NCI-H2081 (cell line): Measurements from ENCODE around the gene PRPS1.
A peak's percentile ranks its signal among the peaks of the same experiment; 100 is the strongest.
"Not testable (repeated sequence)": the region's sequence is repeated elsewhere in the genome, so short reads cannot be mapped to it uniquely, and the experiment has no call there.

Source experiments
- DNase-seq, 2 experiments: peaks; one replicate each; lab custom pipeline; 2025; lab: John Stamatoyannopoulos, UW

Gene PRPS1

DNA sequence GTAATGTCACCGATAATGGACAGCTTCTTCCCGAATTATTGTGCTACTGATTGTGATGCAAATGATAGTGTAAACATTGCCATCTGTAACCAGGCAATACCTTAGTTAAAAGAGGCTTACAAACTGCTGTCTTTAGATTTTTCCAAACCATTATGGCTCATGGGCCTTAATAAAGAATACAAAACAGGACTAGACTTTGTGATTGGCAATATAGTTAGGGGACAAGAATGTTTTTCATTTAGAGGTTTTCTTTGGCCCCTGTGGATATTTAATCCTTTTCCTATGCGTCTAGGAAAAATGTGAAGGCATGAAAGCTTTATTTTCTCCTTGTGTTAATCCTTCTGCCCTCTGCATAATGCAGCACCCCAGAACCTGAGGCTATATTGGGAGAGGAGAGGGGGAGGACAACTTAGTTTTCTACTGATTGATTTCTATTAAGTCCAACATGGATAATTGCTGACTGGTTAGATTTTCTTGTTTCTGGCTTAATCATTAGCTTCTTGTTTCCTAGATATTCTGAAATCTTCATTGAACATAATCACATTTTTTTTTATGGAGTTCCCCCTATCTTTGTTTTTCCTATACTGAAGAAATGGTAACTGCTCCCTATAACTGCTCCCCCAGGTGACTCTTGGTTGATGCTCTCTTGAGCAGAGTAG, 1.9 kb downstream of the PRPS1 start:
- peak in 1 of 2 experiments; percentile 24 for DNase-seq

DNA sequence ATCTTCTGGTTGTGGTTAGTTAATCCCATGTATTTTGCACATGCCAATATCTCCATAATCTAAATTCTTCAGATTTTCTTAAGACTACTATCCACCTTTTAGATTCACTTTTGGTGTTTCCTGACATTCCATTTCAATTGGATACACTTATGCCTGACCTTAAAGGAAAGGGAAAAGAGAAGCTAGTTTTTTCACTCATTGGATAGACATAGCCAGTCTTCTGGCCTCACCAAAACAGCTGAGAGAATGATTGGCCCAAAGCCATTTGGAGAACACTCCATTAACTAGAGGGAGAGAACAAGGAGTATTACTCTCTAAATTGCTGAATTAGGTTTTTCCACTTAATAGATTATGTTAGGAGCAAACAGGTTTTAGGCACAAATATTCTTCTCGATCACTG, 4.0 kb downstream of the PRPS1 start:
- no peak for DNase-seq

DNA sequence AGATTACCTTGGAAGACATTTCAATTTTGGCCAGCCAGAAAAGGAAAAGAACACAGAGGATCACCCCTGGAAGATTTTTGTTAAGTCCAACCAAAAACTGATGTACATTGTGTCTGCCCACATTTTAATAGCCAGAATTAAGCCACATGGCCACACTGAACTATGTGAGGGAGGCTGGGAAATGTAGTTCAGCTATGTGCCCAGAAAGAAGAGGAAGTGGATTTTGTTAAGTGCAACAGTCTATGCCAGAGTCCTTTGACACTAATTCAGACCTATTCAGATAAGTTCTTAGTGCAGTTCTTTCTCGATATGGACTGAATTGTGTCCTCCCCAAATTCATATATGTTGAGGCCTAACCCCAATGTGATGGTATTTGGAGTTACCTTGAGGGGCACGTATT, 18.4 kb downstream of the PRPS1 start:
- no peak for DNase-seq

- no peak for DNase-seq
These were observed 20.0 kb downstream of the PRPS1 start for GRCh38 chrX:107648332-107648731.

DNA sequence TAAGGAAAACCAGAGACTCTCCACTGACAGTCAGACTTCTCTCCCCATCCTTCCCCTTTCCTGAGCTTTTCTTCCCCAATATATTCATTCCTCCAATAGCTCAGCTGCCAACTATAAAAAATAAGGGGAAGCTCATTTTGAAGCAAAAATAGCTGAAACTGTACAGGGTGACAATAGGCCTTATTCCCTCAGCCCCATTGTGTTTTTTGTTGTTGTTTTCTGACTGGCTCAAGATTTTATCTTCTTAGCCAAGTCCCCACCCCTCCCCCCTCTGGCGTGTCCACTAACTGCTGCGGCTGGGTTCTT, 26.2 kb downstream of the PRPS1 start:
- no peak for DNase-seq

GRCh38 chrX:107654872-107655761, 26.8 kb downstream of the PRPS1 start:
- peak in 1 of 2 experiments; percentile 16 for DNase-seq

DNA sequence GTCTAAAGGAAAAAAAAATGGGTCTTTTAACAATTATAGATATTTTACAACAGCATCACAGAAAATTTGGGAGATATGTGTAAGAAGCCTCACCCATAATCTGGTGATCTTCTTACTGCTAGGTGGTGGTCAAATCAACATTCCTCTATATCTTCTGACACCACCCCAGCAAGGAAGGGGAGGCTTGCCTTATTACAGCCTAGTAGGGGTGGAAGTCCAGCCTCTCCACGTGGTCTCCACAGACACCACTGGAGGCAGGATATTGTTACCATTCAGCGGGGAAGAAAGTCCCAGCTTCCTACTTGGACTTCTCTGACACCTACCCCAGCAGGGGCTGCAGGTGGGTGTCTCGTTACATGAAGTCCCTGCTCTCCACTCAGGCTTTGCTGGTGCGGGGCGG, 28.7 kb downstream of the PRPS1 start:
- DNase-seq: no peak

GRCh38 chrX:107658660-107659059, 30.4 kb downstream of the PRPS1 start:
- DNase-seq: no peak

DNA sequence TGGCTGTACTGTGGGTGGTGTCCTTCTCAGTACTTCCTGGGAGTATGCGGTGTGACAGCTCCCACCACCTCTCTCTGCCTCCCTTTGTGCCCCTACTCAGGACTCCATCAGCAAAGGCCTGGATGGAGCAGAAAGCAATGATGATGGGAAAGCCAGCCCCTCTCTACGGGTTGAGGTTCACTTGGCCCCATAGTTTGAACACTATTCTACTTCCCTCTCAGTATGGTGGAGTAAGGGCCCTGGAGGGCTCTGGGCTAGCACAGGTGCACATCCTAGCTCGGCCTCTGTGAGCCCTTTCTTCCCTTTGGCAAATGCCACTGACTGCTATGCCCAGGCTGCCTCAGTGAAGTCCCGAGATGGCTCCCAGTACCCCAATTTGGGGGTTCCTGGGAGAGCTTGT, 31.0 kb downstream of the PRPS1 start:
- no peak for DNase-seq

- peak; percentile 25 to 42 for DNase-seq
These were observed 31.5 kb downstream of the PRPS1 start for GRCh38 chrX:107659768-107660167.

- no peak for DNase-seq
These were observed 33.8 kb downstream of the PRPS1 start for GRCh38 chrX:107662145-107662544.

- no peak for DNase-seq
These were observed 34.5 kb downstream of the PRPS1 start for GRCh38 chrX:107662824-107663223.

DNA sequence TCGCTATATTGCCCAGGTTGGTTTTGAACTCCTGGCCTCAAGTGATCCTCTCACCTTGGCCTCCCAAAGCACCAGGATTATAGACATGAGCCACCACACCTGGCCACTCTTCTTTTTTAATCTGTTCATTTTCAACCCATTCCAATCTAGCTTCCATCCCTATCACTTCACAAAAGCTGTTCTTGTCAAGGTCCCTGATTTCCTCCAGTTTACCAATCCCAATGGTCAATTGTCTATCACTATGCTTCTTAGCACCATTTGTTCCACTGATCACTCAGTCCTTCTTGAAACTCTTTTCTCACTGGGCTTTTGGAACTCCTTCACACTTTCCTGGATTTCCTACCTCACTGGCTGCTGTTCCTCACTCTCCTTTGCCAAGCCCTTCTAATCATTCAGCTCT, 38.6 kb downstream of the PRPS1 start:
- no peak for DNase-seq

GRCh38 chrX:107667426-107667825, 39.1 kb downstream of the PRPS1 start:
- no peak for DNase-seq

DNA sequence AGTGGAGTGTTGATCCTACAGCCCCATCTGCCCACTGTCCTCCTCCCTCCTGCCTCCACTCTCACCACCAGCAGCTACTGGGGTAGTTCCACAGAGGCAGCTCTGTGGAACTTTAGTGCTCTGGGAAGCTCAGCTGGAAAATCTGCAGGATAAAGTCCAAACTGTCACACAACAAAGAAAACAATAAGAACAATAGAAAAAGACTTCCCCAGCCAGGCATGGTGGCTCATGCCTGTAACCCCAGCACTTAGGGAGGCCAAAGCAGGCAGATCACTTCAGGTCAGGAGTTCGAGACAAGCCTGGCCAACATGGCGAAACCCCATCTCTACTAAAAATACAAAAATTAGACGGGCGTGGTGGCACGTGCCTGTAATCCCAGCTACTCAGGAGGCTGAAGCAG, 40.4 kb downstream of the PRPS1 start:
- DNase-seq: not testable (repeated sequence)

DNA sequence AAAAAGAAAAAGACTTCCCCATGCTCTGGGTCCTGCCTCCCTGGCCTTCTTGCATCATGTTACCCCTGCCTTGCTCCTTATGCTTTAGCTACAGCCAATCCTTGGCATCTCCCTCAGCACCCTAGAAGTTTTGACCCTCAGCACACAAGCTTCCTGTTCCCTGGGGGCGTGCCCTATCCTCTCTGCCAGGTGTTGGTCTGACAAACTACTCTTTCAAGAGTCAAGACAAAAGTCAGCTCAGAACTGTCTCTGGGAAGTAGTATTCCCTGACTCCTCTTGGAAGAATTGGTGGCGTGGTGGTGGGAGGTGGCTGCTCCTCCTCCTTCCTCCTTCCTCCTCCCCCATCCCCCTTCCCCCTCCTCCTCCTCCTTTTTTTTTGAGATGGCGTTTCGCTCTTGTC, 41.0 kb downstream of the PRPS1 start:
- no peak for DNase-seq

- DNase-seq: peak in 1 of 2 experiments; percentile 48
These were observed 41.7 kb downstream of the PRPS1 start for GRCh38 chrX:107669885-107670628.

DNA sequence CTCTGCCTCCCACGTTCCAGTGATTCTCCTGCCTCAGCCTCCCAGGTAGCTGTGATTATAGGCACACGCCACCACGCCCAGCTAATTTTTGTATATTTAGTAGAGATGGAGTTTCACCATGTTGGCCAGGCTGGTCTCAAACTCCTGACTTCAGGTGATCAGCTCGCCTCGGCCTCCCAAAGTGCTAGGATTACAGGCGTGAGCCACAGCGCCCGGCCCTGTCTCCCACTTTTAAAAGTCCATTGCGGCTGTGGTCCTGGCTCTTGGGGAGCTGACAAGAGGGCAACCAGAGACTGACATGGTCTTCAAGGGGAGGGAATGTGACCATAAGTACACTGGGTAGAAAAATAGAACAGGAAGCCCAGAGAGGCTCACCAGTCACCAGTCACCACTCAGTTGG, 42.9 kb downstream of the PRPS1 start:
- not testable (repeated sequence) for DNase-seq

DNA sequence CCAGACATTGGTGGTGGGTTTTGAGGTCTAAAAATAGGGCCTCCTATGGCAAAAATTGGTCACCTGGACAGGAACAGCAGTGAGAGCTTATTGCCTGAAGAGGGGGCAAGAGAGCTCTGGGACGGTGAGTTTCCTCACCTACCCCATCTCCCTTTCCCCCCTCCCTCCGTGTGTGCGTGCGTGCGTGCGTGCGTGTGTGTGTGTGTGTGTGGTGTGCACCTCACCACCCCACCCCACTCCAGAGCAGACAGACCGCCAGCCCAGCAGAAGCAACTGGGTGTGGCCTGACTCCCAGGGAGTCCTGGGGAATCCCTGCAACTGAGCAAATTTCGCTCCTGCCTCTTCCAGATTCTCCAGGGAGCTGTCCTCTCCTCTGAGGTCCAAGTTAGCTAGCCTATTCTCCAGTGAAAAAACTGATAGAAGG, 44.7 kb downstream of the PRPS1 start:
- peak; percentile 65 to 77 for DNase-seq

DNA sequence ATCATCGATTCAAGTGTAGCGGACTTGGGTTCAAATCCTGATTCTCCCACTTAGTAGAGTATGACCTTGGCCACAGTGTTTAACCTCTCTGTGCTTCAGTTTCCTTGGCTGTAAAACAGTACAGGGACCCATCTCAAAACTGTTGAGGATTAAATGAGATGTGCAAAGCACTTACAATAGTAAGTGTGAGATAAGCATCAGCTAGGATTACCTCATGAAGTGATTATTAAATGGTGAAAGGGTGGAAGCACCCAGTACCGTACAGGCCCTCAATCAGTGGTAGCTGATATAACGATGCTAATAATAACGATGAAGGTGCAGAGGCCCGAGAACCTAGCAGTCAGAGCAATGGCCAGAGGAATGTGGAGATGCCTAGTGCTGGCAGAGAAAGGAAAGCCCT, 45.1 kb downstream of the PRPS1 start:
- DNase-seq: no peak

GRCh38 chrX:107673933-107674479, 45.7 kb downstream of the PRPS1 start:
- no peak for DNase-seq
